Measurements from ENCODE around the gene MSN. TPM values are rescaled to one million over a fixed set of nuclear protein-coding genes. Genes with fewer than 3 reads are reported as not detected.

Gene MSN
- total and polyA plus RNA-seq, 10 of the 15 experiments (the other 5 are each of a cell fraction or from before 2014, with no cell fraction given): 93.8 to 432 (median 270) TPM

DNA sequence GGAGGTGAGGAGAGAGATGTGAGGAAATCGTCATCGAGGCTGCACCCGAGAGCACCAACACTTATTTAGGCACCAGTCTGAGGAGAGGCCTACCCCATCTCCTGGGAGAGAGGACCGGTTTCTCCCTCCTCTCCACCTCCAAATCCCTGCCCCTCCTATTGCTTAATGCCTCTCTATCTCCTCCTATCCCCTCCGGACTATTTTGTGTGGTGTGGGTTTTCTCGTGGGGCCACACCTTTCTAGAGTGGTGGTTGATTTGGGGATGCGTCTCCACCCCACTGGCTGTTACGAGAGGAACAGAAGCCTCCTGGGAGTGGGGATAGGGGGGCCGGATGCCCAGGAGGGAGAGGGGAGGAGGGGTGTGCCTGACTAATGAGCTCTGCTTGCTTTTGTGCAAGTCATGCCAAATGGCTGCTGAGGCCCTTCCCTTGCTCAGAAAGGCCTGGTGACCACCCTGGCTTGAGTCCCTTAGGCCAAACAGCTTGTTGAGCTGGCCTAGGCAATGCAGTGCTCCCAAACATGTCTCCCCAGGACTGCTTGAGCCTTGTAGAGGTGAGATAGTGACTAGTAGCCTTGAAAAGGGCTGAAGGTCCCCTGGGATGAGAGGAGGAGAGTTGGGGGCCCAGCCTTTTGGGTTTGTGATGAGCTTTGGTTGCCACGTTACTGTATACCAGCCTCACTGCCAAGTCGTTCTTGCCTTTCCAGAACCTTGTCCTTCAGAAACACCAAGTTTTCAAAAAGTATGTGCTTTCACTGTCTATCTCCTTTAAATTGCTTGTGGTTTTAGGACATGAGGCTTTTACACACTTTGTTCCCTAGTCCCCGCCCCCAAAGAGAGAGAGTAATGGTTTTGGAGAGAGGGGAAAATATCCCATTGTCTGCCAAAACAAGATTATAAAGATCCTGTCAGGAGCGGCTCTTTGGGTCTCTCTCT lies 1.2 kb downstream of the MSN start:
- Histone ChIP-seq H2AFZ (ENCODE audit: control insufficient read depth, low read depth, low read length) (no peak overlapping the region), H3K4me1 (ENCODE audit: control insufficient read depth, insufficient read depth, low read length) (peaks cover 4% of the 10 kb centered on the region; the same call in 1 of the 2 replicates), H3K9ac (ENCODE audit: control insufficient read depth, insufficient read depth, low read length) (peak overlapping the region; percentile 78), H3K4me3 (peak overlapping the region; percentile 90), H4K20me1 (ENCODE audit: control insufficient read depth, insufficient read depth) (no peaks in the 10 kb centered on the region), H3K36me3 (ENCODE audit: control insufficient read depth in 2 of 2, insufficient read depth in 2 of 2, low read length in 1 of 2) (0 out of 4 replicates have a peak, but pooled peaks cover 0 to 2% of the 10 kb centered on the region in 2 experiments), H3K27ac (ENCODE audit: control insufficient read depth, insufficient read depth) (peak overlapping the region; percentile 83), H3K4me2 (ENCODE audit: control insufficient read depth, insufficient read depth) (peak overlapping the region; percentile 63), H3K79me2 (ENCODE audit: control insufficient read depth, insufficient read depth, low read length) (peaks cover 58% of the 10 kb centered on the region), H3K27me3 (replicated peaks in 1 of 2; ENCODE audit: control insufficient read depth in 2 of 2, insufficient read depth in 2 of 2, low read length in 1 of 2) (no peaks in the 10 kb centered on the region), H3K9me3 (replicated peaks; ENCODE audit: control insufficient read depth, insufficient read depth, low read length) (no peaks in the 10 kb centered on the region; the same call in 2 of the 3 replicates)
- FAIRE-seq (no peak), ATAC-seq (peak; percentile 64), DNase-seq (ENCODE audit: low read depth, low spot score) (peak; percentile 31)
- BruUV-seq (replicated peaks): no TSS peak
- WGBS (ENCODE audit: insufficient coverage, insufficient replicate concordance, low lambda C conversion rate, missing lambda C conversion rate): 20% methylated on average over 13 of the region's 13 CpGs
- in situ Hi-C loops (cut with MboI) (no loop called here), intact Hi-C loops (cut with micrococcal nuclease; ENCODE audit: unreplicated experiment) (loop anchor here (2.0 to 5.0 kb wide), 2 partner anchors 34 to 54 kb away; no protein-coding TSS in a partner anchor)
- ChIA-PET SMC1A (ENCODE audit: uncharacterized antibody, unreplicated experiment) (interaction anchor here (0.7 to 9.3 kb wide), 7 partner anchors 10 to 72 kb away, joined by 3 to 112 read pairs (median 7); no protein-coding TSS in a partner anchor), CTCF (interaction anchor here (0.7 to 2.1 kb wide), 8 partner anchors 10 to 72 kb away, joined by 3 to 8 read pairs (median 4); no protein-coding TSS in a partner anchor), RAD21 (ENCODE audit: unreplicated experiment) (interaction anchor here (1.0 to 9.8 kb wide), 9 partner anchors 10 to 72 kb away, joined by 3 to 109 read pairs (median 6); no protein-coding TSS in a partner anchor), POLR2A (interaction anchor here (0.6 to 3.2 kb wide), 8 partner anchors 8 to 53 kb away, joined by 3 to 17 read pairs (median 4); no protein-coding TSS in a partner anchor)
- 0 out of 2 replicates have a peak, but pooled peaks have one; percentile 19 for TF ChIP-seq CHD2 (IDR thresholded peaks at IDR 0.05; ENCODE audit: borderline replicate concordance, low read depth, low read length)
- no peak for TF ChIP-seq ZNF384 (IDR thresholded peaks at IDR 0.05; ENCODE audit: borderline replicate concordance, low read depth, low read length)
- peak; percentile 50; the same call in 1 of the 2 replicates for TF ChIP-seq POLR2A (IDR thresholded peaks at IDR 0.05; ENCODE audit: low read depth, low read length)
- no peak for TF ChIP-seq RCOR1 (conservative IDR thresholded peaks at IDR 0.05; ENCODE audit: low read depth, low read length)
- no peak for TF ChIP-seq GATAD2B (conservative IDR thresholded peaks at IDR 0.05; ENCODE audit: low read depth)
- no peak for TF ChIP-seq RAD21 (IDR thresholded peaks at IDR 0.05; ENCODE audit: insufficient read depth, low read depth, low read length)
- no peak for TF ChIP-seq CBX3 (IDR thresholded peaks at IDR 0.05; ENCODE audit: borderline replicate concordance, low read depth)
- TF ChIP-seq, protein P1, sequence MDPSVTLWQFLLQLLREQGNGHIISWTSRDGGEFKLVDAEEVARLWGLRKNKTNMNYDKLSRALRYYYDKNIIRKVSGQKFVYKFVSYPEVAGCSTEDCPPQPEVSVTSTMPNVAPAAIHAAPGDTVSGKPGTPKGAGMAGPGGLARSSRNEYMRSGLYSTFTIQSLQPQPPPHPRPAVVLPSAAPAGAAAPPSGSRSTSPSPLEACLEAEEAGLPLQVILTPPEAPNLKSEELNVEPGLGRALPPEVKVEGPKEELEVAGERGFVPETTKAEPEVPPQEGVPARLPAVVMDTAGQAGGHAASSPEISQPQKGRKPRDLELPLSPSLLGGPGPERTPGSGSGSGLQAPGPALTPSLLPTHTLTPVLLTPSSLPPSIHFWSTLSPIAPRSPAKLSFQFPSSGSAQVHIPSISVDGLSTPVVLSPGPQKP (IDR thresholded peaks at IDR 0.05; ENCODE audit: low read depth, low read length): no peak
- TF ChIP-seq, protein P2, sequence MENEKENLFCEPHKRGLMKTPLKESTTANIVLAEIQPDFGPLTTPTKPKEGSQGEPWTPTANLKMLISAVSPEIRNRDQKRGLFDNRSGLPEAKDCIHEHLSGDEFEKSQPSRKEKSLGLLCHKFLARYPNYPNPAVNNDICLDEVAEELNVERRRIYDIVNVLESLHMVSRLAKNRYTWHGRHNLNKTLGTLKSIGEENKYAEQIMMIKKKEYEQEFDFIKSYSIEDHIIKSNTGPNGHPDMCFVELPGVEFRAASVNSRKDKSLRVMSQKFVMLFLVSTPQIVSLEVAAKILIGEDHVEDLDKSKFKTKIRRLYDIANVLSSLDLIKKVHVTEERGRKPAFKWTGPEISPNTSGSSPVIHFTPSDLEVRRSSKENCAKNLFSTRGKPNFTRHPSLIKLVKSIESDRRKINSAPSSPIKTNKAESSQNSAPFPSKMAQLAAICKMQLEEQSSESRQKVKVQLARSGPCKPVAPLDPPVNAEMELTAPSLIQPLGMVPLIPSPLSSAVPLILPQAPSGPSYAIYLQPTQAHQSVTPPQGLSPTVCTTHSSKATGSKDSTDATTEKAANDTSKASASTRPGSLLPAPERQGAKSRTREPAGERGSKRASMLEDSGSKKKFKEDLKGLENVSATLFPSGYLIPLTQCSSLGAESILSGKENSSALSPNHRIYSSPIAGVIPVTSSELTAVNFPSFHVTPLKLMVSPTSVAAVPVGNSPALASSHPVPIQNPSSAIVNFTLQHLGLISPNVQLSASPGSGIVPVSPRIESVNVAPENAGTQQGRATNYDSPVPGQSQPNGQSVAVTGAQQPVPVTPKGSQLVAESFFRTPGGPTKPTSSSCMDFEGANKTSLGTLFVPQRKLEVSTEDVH (IDR thresholded peaks at IDR 0.05; ENCODE audit: low read depth, partially characterized antibody): no peak
- TF ChIP-seq YBX1 (IDR thresholded peaks at IDR 0.05): no peak
- TF ChIP-seq CHD4 (IDR thresholded peaks at IDR 0.05): no peak
- TF ChIP-seq, protein P3, sequence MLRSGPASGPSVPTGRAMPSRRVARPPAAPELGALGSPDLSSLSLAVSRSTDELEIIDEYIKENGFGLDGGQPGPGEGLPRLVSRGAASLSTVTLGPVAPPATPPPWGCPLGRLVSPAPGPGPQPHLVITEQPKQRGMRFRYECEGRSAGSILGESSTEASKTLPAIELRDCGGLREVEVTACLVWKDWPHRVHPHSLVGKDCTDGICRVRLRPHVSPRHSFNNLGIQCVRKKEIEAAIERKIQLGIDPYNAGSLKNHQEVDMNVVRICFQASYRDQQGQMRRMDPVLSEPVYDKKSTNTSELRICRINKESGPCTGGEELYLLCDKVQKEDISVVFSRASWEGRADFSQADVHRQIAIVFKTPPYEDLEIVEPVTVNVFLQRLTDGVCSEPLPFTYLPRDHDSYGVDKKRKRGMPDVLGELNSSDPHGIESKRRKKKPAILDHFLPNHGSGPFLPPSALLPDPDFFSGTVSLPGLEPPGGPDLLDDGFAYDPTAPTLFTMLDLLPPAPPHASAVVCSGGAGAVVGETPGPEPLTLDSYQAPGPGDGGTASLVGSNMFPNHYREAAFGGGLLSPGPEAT (IDR thresholded peaks at IDR 0.05; ENCODE audit: low read depth): peak; percentile 38; the same call in 1 of the 2 replicates
- no peak for TF ChIP-seq ZZZ3 (IDR thresholded peaks at IDR 0.05; ENCODE audit: control insufficient read depth, insufficient read length, low read depth)
- TF ChIP-seq NRF1 (conservative IDR thresholded peaks at IDR 0.05; ENCODE audit: low read depth, low read length): no peak
- TF ChIP-seq ZNF622 (IDR thresholded peaks at IDR 0.05): no peak
- TF ChIP-seq HDGF (IDR thresholded peaks at IDR 0.05): peak; percentile 50; the same call in 1 of the 2 replicates
- TF ChIP-seq BACH1 (IDR thresholded peaks at IDR 0.05; ENCODE audit: borderline replicate concordance): peak; percentile 66; the same call in 1 of the 2 replicates
- TF ChIP-seq ZSCAN29 (IDR thresholded peaks at IDR 0.05): no peak

All from GM12878 (cell line).